GM21619 (cell line): ENCODE data around the gene PAXX.

Experiments used
- ATAC-seq: cut with Tn5 transposase; IDR thresholded peaks from one replicate; pipeline ENCODE4 v1.9.1; 2021; ENCODE audit not compliant: unreplicated experiment

PAXX gene

GRCh38 chr9:136964833-136965422 lies 27.3 kb upstream of the PAXX start:
- no peak for ATAC-seq

- no peak for ATAC-seq
Observed at GRCh38 chr9:136965771-136966484, 26.3 kb upstream of the PAXX start.

DNA sequence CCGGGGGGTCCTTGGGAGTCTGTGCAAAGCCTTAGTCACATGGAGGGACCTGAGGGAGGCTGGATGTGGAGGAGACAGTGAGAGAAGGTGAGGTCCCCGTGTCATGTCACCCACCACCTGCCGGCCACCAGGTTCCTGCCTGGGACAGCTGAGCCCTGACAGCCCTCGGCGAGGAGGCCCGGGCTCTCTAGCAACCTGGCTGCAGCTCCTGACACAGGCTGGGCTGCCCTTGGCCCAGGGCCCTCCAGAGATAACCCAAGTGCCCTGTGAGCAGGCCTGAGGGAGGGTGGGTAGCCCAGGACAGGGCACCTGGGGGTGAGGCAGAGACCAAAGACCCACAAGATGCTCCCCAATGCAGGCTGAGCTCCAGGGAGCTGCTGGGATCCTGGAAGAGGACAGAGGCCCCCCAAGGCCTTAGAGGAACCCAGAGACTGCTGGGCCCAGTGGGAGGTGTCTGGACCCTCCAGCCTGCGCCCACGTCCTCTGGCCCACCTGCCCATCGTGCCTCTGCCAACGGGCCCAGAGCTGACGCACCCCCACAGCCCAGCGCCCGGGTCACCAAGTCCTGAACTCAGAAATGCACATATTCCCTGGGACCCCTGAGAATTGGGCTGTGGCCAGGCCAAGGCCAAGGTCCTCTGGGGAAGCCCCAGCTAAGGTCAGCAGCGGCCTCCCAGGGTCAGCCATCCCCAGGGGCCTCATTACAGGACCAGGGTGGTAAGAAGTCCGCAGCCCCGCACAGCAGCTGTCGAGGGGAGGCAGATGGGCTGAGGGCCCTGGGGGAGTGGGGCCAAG lies 23.7 kb upstream of the PAXX start:
- ATAC-seq: no peak

DNA sequence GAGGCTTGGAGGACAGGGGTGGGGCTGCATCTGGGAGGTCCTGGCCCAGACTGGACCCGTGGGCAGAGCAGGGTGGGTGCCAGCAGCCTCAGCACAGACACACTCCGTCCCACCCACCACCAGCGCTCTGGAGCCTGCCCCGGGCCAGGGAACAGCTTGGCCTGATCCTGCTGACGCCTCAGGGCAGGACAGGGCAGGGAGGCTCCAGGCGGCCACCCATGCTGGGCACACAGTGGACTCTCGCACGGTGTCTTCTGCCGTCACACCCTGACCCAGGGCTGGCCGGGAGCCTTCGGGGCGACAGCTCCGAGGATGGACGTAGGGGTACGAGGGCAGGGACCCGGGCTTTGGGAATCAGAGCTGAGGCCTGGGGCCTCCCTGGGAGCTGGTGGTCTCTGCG lies 23.1 kb upstream of the PAXX start:
- ATAC-seq: no peak

- ATAC-seq: no peak
Observed at GRCh38 chr9:136969774-136970173, 22.4 kb upstream of the PAXX start.

- no peak for ATAC-seq
Observed at GRCh38 chr9:136970361-136970760, 21.9 kb upstream of the PAXX start.

DNA sequence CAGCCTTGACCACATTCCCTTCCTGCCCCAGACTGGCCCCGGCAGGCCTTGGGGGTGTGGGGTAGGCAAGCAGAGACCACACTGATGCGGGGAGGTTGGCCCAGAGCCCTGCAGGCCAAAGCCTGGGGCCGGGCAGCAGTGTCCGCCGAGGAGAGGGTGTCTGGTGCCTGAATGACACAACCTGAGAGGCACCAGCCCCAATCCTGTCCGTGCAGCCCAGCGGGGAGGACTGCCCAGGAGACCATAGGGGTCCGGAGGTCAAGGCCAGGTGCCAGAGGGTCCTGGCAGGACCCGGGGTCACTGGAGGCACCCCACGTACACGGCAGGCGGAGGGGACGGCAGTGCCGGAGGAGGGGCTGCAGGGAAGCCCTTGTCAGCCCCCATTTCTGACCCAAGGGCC lies 20.5 kb upstream of the PAXX start:
- no peak for ATAC-seq

DNA sequence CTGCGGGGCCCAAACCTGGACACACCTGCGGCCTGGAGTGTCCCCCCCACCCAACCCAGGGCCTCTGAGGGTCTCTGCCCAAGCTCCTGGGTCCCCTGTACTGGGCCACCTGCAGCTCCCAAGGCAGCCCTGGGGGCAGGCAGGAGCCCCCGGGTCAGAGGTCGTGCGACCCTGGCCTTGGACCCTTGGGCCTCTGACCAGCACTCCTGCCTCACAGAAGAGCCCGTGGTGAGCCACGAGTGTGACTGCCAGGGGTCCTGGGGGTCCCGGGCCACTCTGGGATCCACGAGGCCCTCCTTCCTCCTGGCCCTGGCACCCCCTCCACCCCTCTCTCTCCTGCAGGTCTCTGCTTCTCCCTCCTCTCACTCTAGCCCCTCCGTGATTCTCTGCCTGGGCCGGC lies 19.9 kb upstream of the PAXX start:
- ATAC-seq: no peak

DNA sequence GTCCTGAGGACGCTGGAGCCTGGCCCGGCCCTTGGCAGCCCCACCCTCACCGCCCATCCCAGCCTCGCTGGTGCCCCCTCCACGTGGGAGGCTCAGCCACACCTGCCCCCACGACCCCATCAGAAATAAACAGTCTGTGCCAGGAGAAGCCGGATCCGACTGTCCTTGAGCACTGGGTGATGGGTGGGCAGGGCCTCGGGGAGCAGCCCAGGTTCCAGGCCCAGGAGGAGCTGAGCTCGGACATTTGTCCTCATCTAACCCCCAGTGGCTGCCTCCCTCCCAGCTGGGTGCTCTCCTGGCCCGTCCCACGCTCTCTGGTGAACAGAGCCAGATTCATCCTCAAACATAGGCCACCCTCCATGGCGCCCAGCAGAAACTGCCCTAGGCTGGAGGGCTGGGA lies 19.5 kb upstream of the PAXX start:
- ATAC-seq: no peak

DNA sequence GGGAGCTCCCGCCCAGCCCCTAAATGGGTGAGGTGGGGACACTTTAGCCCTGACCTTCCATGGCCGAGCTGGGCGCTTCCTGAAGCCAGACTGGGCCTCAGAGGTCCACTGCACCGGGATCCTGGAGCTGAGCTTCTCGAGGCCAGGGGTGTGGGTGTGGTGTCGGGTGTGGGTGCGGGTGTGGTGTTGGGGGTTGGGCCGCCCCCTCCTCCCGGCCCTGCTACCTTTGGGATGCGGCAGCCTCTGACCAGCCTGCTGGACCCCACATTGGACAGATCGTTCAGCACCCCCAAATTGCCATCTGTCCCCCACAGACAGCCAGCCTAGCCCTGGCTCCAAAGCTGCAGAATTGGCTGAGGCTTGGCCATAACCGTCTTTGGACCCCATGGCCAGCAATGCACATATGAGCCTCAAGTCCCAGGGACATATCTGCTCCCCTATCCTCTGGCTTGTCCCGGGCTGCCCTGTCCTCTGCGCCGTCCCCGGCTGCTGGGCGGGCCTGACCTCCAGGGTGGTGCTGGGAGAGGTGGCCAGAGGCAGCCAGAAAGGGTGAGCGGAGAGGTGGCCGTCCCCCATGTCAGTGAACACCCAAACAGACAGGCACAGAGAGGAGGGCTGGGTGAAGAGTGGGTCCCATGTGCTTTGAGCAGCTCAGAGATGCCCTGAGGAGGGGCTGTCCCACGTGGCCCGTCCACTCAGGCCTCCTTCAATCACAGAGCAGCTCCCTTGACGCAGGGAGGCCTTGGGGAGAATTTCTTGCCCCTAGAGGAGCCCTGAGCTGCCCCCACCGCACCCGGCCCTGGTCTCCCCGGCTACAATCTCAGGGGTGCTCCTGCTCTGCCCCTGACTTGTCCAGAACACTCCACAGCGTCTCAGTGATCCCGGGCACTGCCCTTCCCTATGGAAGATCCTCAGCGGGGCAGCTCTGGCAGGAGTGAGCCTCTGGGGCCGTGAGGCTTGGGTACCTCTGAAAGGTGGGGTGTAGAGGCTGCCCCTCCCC lies 18.3 kb upstream of the PAXX start:
- ATAC-seq: no peak

DNA sequence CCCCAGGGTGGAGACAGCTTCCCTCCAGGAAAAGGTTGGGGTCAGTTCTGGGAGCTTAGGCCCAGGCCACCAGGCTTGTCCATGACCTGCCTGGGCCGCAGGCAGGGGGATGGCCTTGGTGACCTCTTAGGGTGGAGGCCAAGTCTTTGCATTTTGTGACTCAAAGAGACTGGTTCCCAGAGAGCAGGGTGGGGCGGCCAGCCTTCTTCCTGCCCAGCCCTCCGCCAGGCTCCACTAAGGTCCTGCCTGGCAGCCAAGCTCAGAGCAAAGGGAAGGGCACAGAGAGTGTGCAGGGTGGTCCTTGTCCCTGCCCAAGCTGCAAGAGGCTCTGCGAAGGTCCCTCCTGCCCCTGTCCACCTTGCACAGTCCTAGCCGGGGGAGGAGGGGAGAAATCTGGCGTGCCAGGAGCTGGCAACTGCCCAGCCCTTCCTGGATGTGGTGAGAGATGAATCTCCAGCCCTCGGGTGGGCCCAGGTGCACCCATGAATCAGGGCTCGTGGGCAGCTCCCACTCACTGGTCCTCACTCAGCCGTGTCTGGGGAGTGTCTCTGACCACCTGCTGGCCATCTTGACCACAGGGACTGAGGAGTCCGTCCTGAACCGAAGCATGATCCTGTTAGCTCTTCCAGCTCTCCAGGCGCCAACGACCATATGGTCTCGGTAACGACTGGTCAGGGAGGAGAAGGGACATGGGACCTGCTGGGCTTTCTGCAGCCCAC lies 17.2 kb upstream of the PAXX start:
- no peak for ATAC-seq

DNA sequence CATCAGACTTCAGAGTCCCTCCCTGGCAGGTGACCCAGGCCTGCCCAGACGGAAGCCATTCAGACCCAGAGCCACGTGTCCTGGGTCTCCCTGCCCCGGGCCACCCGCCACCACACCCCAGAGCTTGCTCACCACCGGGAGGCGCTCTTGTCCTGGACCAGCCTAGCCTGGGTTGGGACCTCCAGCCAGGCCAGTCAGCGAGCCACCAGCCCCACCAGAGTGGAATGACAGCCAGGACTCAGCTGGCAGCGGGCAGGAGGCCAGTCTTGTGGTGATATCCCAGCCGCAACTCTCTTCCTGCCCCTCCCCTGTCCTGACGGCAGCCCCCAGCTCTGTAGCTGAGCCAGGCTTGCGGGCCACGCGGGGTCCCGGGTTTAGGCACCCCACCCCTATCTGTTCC lies 16.6 kb upstream of the PAXX start:
- ATAC-seq: no peak

GRCh38 chr9:136977223-136977622 lies 15.0 kb upstream of the PAXX start, which contains the start of gene PTGDS:
TSS of gene PTGDS (plus strand) at chr9:136977504. CDS start at chr9:136977579, 75 bp downstream.
- no peak for ATAC-seq

GRCh38 chr9:136977649-136978072 lies 14.6 kb upstream of the PAXX start:
- no peak for ATAC-seq

DNA sequence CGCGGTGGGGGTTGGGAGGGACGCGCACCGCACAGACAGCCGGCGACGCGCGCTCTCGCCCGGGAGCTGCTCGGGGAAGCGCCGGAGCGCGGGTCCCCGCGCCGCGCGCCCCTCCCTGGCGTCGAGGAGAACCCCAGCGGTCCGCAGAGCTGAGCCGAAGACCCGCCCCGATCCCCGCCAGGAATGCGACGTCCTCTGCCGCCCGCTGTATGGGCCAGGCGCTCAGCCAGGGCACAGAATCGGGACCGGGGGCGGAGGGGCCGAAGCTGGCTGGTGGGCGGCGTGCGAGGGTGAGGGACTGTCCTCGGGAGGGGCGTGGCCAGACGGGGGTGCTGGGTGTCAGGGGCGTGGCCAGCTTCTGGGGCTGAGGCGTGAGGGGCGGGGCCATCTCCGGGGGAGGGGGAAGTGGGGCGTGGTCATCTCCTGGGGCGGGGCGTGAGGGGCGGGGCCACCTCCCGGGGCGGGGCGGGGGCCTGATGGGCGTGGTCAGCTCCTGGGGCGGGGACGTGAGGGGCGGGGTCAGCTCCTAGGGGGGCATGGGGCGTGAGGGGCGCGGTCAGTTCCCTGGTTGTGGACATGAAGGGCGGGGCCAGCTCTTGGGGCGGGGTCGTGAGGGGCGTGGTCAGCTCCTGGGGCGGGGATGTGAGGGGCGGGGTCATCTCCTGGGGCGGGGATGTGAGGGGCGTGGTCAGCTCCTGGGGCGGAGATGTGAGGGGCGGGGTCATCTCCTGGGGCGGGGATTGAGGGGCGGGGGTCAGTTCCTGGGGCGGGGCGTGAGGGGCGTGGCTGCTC lies 14.0 kb upstream of the PAXX start:
- ATAC-seq: no peak

DNA sequence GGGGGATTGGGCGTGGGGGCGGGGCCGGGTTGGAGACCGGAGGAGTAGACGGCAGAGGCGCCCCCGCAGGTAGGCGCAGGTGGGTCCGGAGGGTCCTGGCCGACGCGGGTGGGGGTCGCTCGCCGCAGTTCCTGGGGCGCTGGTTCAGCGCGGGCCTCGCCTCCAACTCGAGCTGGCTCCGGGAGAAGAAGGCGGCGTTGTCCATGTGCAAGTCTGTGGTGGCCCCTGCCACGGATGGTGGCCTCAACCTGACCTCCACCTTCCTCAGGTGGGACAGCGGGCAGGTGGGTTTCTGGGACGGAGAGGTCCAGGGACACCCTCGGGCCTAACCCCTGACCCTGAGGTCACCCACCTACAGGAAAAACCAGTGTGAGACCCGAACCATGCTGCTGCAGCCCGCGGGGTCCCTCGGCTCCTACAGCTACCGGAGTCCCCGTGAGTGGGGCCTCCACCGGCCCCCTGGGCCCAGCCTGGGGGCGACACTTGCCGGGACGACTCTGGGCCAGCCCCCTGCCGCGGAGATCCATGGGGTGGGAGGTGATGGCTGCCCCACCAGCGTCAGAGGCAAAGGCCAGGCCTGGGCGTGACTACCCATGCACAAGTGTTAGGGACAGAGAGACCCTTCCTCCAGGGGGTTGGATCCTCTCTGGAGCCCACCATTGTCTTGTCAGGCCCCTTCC lies 13.2 kb upstream of the PAXX start:
- no peak for ATAC-seq

DNA sequence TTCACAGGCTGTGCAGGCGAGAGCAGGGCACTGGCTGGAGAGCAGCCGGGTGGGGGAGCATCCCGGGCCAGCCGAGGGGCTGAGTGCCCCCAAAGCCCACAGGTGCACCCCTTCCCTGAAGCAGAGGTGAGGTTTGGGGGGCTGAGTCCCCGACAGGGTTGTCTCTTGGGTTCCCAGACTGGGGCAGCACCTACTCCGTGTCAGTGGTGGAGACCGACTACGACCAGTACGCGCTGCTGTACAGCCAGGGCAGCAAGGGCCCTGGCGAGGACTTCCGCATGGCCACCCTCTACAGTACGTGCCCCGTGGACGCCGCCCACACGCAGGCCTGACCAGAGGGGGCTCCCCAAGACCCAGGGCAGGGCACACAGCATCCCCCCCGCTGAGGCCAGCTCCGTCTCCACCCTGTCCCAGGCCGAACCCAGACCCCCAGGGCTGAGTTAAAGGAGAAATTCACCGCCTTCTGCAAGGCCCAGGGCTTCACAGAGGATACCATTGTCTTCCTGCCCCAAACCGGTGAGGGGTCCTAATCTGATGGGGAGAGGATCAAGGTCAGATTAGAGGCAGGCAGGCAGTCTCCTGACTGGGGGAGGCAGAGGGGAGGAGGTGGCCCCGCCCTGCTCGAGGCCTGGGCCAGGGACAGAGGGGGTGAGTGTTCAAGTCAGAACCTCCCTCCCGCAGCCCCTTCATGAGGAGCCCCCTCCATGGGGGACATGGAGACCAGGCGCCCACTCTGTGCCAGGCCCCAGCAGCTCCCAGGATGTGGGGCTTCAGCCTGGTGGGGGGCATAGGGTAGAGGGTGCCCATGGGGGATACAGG lies 12.2 kb upstream of the PAXX start:
- ATAC-seq: no peak
